ENCODE data around the gene TMEM238. TPM values are rescaled to one million over a fixed set of nuclear protein-coding genes. Genes with fewer than 3 reads are reported as not detected.

TMEM238 gene
- total and polyA plus RNA-seq, 9 of the 15 experiments (the other 6 are each of a cell fraction or from before 2014, with no cell fraction given): 0.18 to 5.1 (median 1.3) TPM; not detected in 4

DNA sequence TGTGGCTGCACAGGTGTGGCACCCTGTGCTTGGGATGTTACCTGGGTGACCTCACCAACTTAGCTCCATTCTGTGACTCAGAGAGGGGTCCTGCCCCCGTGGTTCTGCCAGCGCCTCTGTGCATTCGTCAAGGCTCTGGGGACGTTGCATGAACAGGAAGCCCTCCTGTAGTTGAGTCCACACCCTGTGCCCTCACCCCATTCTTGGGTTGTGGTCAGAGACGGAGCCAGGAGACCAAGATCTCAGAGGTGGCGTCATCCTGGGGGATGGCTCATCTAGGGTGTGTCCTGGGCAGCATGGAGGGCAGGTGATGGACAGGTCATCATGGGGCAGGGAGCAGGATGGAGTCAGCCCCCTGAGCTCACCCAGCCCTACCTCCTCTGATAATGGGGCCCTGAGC lies 32.1 kb downstream of the TMEM238 start:
- no peak for ATAC-seq
- peak overlapping the region in 1 of 2 experiments; percentile 37; a peak in 1 of 4 replicates for H3K9ac ChIP-seq (ENCODE audit: insufficient read depth in 1 of 2, low read depth in 2 of 2, low read length in 2 of 2)
- CTCF ChIA-PET (ENCODE audit: low intra/inter-chr PET ratio): no interaction called here
- no peak overlapping the region for H2AFZ ChIP-seq (ENCODE audit: low read depth, low read length)
- intact Hi-C loops (cut with micrococcal nuclease): no loop called here
- no peak overlapping the region for H3K4me2 ChIP-seq (ENCODE audit: insufficient read depth, low read length)
- peaks cover 6 to 16% of the 10 kb centered on the region in 2 experiments; a peak in 4 of 5 replicates for H3K27me3 ChIP-seq (ENCODE audit: control insufficient read depth in 2 of 2, insufficient read depth in 2 of 2, low read length in 2 of 2)
- H3K4me1 ChIP-seq (replicated peaks in 1 of 2; ENCODE audit: control insufficient read depth in 2 of 2, insufficient read depth in 2 of 2, low read length in 2 of 2): peaks cover 4 to 54% of the 10 kb centered on the region in 2 experiments; a peak in 4 of 5 replicates
- no TSS peak for BruUV-seq (replicated peaks)
- no peak overlapping the region for H3K27ac ChIP-seq (ENCODE audit: extremely low read depth, low read depth, low read length)
- peaks cover 5% of the 10 kb centered on the region for H3K9me1 ChIP-seq (ENCODE audit: control insufficient read depth, insufficient read depth, low read length)
- WGBS (ENCODE audit: insufficient coverage, low coverage, missing lambda C conversion rate): 58% methylated on average over 6 of the region's 6 CpGs
- no peaks in the 10 kb centered on the region for H3K9me3 ChIP-seq (replicated peaks; ENCODE audit: control insufficient read depth, insufficient read depth, low read depth, low read length)
- no peaks in the 10 kb centered on the region for H3K79me2 ChIP-seq (ENCODE audit: control insufficient read depth, insufficient read depth, low read length)
- TF ChIP-seq POLR2AphosphoS2 (IDR thresholded peaks at IDR 0.05; ENCODE audit: low read length) (0 out of 2 replicates have a peak, but pooled peaks have one; percentile 2), SRSF1 (IDR thresholded peaks at IDR 0.05; ENCODE audit: low read depth, low read length) (no peak)
- no peak overlapping the region for H3K4me3 ChIP-seq
- H4K20me1 ChIP-seq (replicated peaks; ENCODE audit: control insufficient read depth, insufficient read depth, low read length): peaks cover 6% of the 10 kb centered on the region
- no peak for DNase-seq (ENCODE audit: extremely low read depth in 1 of 4, low spot score in 3 of 4)
- FAIRE-seq: no peak
- peaks cover 17% of the 10 kb centered on the region; the same call in 2 of the 3 replicates for H3K36me3 ChIP-seq (ENCODE audit: control insufficient read depth, insufficient read depth, low read length)
- POLR2A ChIA-PET: interaction anchor here (0.6 to 2.4 kb wide), 6 partner anchors 8 to 231 kb away, joined by 3 to 11 read pairs (median 4); partner anchors contain the start of gene KMT5C
- in situ Hi-C loops (cut with MboI): no loop called here

DNA sequence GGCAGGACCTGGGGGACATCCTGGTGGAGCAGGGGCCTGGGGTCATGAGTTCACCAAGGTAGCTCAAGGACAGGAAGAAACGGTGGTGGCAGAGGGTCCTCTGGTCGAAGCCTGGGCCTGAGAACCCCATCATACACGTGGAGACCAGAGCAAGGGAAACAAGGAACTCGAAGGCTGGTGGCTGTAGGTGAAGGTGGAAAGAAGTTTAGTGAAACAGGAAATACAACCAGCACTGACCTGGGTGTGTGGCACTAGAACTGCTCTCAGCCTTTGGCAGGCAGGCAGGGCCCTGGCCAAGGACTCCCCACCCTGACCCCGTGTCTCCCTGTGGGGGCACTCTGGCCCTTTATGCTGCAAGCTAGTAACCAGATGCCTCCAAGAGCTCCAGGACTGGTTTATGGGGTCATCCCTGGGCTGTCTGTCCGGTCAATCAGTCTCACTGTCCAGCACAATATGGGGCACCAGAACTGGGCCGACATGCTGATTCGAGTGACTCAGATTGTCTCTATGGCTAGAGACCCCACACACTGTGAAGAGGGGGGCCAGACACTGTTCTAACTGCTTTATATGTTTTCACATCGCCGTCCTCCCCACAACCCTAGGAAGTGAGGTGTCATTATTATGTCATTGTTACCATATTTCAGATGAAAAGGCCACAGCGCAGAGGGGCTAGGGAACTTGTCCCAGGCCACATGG lies 33.3 kb downstream of the TMEM238 start:
- Histone ChIP-seq H2AFZ (ENCODE audit: low read depth, low read length) (no peak overlapping the region), H3K27ac (ENCODE audit: extremely low read depth, low read depth, low read length) (no peak overlapping the region), H3K27me3 (ENCODE audit: control insufficient read depth in 2 of 2, insufficient read depth in 2 of 2, low read length in 2 of 2) (peaks cover 3 to 5% of the 10 kb centered on the region in 2 experiments; a peak in 4 of 5 replicates), H3K36me3 (ENCODE audit: control insufficient read depth, insufficient read depth, low read length) (peaks cover 28% of the 10 kb centered on the region; the same call in 2 of the 3 replicates), H3K4me2 (ENCODE audit: insufficient read depth, low read length) (no peak overlapping the region), H3K4me3 (no peak overlapping the region), H3K79me2 (ENCODE audit: control insufficient read depth, insufficient read depth, low read length) (no peaks in the 10 kb centered on the region), H3K9ac (ENCODE audit: insufficient read depth in 1 of 2, low read depth in 2 of 2, low read length in 2 of 2) (peak overlapping the region in 1 of 2 experiments; percentile 75; a peak in 2 of 4 replicates), H3K9me1 (ENCODE audit: control insufficient read depth, insufficient read depth, low read length) (peaks cover 5% of the 10 kb centered on the region), H3K4me1 (replicated peaks in 1 of 2; ENCODE audit: control insufficient read depth in 2 of 2, insufficient read depth in 2 of 2, low read length in 2 of 2) (peaks cover 4 to 67% of the 10 kb centered on the region in 2 experiments; a peak in 4 of 5 replicates), H3K9me3 (replicated peaks; ENCODE audit: control insufficient read depth, insufficient read depth, low read depth, low read length) (no peaks in the 10 kb centered on the region), H4K20me1 (replicated peaks; ENCODE audit: control insufficient read depth, insufficient read depth, low read length) (peaks cover 6% of the 10 kb centered on the region)
- WGBS (ENCODE audit: insufficient coverage, low coverage, missing lambda C conversion rate): 39% methylated on average over 11 of the region's 11 CpGs
- intact Hi-C loops (cut with micrococcal nuclease): no loop called here
- ChIA-PET CTCF (ENCODE audit: low intra/inter-chr PET ratio) (no interaction called here), POLR2A (interaction anchor here (0.6 to 1.9 kb wide), 5 partner anchors 10 to 117 kb away, joined by 3 to 11 read pairs (median 3); no protein-coding TSS in a partner anchor)
- no peak for DNase-seq (ENCODE audit: extremely low read depth in 1 of 4, low spot score in 3 of 4)
- TF ChIP-seq, protein P1, sequence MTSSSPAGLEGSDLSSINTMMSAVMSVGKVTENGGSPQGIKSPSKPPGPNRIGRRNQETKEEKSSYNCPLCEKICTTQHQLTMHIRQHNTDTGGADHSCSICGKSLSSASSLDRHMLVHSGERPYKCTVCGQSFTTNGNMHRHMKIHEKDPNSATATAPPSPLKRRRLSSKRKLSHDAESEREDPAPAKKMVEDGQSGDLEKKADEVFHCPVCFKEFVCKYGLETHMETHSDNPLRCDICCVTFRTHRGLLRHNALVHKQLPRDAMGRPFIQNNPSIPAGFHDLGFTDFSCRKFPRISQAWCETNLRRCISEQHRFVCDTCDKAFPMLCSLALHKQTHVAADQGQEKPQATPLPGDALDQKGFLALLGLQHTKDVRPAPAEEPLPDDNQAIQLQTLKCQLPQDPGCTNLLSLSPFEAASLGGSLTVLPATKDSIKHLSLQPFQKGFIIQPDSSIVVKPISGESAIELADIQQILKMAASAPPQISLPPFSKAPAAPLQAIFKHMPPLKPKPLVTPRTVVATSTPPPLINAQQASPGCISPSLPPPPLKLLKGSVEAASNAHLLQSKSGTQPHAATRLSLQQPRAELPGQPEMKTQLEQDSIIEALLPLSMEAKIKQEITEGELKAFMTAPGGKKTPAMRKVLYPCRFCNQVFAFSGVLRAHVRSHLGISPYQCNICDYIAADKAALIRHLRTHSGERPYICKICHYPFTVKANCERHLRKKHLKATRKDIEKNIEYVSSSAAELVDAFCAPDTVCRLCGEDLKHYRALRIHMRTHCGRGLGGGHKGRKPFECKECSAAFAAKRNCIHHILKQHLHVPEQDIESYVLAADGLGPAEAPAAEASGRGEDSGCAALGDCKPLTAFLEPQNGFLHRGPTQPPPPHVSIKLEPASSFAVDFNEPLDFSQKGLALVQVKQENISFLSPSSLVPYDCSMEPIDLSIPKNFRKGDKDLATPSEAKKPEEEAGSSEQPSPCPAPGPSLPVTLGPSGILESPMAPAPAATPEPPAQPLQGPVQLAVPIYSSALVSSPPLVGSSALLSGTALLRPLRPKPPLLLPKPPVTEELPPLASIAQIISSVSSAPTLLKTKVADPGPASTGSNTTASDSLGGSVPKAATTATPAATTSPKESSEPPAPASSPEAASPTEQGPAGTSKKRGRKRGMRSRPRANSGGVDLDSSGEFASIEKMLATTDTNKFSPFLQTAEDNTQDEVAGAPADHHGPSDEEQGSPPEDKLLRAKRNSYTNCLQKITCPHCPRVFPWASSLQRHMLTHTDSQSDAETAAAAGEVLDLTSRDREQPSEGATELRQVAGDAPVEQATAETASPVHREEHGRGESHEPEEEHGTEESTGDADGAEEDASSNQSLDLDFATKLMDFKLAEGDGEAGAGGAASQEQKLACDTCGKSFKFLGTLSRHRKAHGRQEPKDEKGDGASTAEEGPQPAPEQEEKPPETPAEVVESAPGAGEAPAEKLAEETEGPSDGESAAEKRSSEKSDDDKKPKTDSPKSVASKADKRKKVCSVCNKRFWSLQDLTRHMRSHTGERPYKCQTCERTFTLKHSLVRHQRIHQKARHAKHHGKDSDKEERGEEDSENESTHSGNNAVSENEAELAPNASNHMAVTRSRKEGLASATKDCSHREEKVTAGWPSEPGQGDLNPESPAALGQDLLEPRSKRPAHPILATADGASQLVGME (CRISPR knock-in tag; IDR thresholded peaks at IDR 0.05): no peak
- peak; percentile 53; the same call in 1 of the 2 replicates for TF ChIP-seq POLR2AphosphoS2 (IDR thresholded peaks at IDR 0.05; ENCODE audit: low read length)
- BruUV-seq (replicated peaks): no TSS peak
- FAIRE-seq: peak; percentile 35
- no peak for ATAC-seq
- in situ Hi-C loops (cut with MboI): no loop called here

Data from K562 (cell line).